Prostate gland (tissue), 2 donors: ENCODE data around the gene MAB21L3. TPM values are rescaled to one million over a fixed set of nuclear protein-coding genes. Genes with fewer than 3 reads are reported as not detected.
A peak's percentile ranks its signal among the peaks of the same experiment; 100 is the strongest.

ENCODE experiments used
- DNase-seq: peaks from one replicate; pipeline ENCODE4 v3.0.0-alpha.2; 2019; ENCODE audit warnings: low spot score
- H3K27ac ChIP-seq, 2 donors: fragments of 200-600 bp; sonication (generic); 2 replicates each; pipeline ENCODE4 v1.5.1; 2017 to 2019
- H3K27me3 ChIP-seq: fragments of 200-600 bp; sonication (generic); replicated peaks from 2 replicates; pipeline ENCODE4 v1.5.1; 2019; ENCODE audit not compliant: insufficient read depth
- H3K36me3 ChIP-seq, 2 donors: fragments of 200-600 bp; sonication (generic); 1 replicate in 1 of 2; 2 replicates in 1 of 2; pipeline versions ENCODE4 v1.5.1 to v1.8.1; 2017 to 2019
- H3K4me1 ChIP-seq: fragments of 200-600 bp; sonication (generic); replicated peaks from 2 replicates; pipeline ENCODE4 v1.5.1; 2019
- H3K4me3 ChIP-seq, 2 donors: fragments of 200-600 bp; sonication (generic); 2 replicates each; pipeline ENCODE4 v1.5.1; 2017 to 2019
- H3K9me3 ChIP-seq: fragments of 200-600 bp; sonication (generic); 2 replicates; pipeline ENCODE4 v1.5.1; 2017
- POLR2A ChIP-seq: fragments of 450-650 bp; IDR thresholded peaks from one replicate; pipeline ENCODE4 v1.6.1; 2016; ENCODE audit warnings: antibody characterized with exemption, mild to moderate bottlenecking
- POLR2AphosphoS5 ChIP-seq: sonication (generic); formaldehyde crosslinking; IDR thresholded peaks from one replicate; pipeline ENCODE4 v1.6.1; 2017; ENCODE audit warnings: antibody characterized with exemption
- WGBS: methylation state at CpG from one replicate; pipeline ENCODE4 v1.1.5; 2018; 5-methylcytosine and 5-hydroxymethylcytosine counted together
- intact Hi-C: fragments of 100-400 bp; cut with DNase I; formaldehyde crosslinking; loops from one replicate; pipeline ENCODE4 v1.14.2; 2022
- total RNA-seq, 2 donors: library from RNA; depleted of rRNA; stranded (reverse); fragments of >200 nt; gene quantifications; one replicate each; pipeline ENCODE4 v1.1.0, GENCODE V29; 2016
- TF ChIP-seq, protein P1 (sequence below), 4 experiments: fragments of 200-600 bp in 2 of 4; fragments of 450-650 bp in 2 of 4; sonication (generic) in 2 of 4; IDR thresholded peaks; 1 replicate in 3 of 4; 2 replicates in 1 of 4; pipeline ENCODE4 v1.5.1; 2016 to 2019; ENCODE audit warnings: antibody characterized with exemption in 4 of 4, mild to moderate bottlenecking in 2 of 4, moderate library complexity in 2 of 4

The MAB21L3 gene
- 1 to 10 TPM; 4.4 to 4.7 TPM for total RNA-seq

DNA sequence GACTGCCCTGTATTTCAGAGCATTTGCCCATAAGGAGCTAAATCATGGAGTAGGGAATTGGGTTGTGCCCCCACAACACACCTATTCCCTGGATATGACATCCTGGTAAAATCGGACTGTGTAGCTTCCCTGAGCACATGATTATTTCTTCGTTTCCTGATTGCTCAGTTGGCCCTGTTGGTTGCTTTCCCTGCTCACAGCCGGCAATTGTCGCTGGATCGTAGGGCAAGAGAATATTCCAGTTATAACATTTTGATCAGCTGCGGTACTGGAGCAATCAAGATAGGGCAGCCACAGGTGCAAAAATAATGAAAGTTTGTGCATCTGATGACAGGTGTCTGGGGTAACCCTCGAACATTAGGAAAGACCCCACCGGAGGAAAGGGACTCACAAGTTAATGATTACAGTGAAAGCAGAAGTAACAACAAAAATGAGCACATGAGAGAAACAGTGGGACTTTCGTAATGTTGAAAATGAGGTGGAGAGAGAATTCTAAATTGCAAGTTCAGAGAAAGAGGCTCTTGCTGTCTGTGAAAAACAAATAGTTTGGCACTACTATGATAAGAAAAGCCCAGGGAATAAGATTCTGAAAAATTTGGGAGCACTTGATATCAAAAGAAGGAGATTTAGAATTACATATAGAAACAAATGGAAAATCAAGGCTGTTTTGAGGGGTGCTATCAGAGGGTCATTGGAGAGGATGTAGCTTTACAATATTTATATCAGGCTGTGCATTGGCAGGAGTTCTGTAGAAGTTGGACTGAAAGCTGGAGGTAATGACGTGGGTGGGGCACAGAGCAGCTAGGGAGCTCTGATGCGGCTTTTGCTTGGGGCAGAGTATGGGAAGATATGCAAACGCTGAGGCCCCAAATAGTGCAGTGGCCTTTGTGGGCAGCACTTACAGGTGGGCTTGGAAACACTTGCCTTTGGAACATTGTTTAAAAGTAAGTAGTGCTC, at the start of gene MAB21L3:
MAB21L3 (plus strand) TSS at position 833 of the 957 bp plus-strand sequence. CDS start 1,217 bp downstream, outside the sequence.
- peak within 1 kb of the TSS in 1 of 2 donors; percentile 5 for H3K4me3 ChIP-seq
- no peaks in the 10 kb centered on the region for H3K27me3 ChIP-seq
- intact Hi-C loops, result no loop called here
- no peaks in the 10 kb centered on the region for H3K36me3 ChIP-seq
- WGBS, result 31% methylated on average over 12 of the region's 12 CpGs
- no peaks in the 10 kb centered on the region for H3K9me3 ChIP-seq
- TF ChIP-seq POLR2AphosphoS5 (no peak), POLR2A (no peak)
- TF ChIP-seq, protein P1, sequence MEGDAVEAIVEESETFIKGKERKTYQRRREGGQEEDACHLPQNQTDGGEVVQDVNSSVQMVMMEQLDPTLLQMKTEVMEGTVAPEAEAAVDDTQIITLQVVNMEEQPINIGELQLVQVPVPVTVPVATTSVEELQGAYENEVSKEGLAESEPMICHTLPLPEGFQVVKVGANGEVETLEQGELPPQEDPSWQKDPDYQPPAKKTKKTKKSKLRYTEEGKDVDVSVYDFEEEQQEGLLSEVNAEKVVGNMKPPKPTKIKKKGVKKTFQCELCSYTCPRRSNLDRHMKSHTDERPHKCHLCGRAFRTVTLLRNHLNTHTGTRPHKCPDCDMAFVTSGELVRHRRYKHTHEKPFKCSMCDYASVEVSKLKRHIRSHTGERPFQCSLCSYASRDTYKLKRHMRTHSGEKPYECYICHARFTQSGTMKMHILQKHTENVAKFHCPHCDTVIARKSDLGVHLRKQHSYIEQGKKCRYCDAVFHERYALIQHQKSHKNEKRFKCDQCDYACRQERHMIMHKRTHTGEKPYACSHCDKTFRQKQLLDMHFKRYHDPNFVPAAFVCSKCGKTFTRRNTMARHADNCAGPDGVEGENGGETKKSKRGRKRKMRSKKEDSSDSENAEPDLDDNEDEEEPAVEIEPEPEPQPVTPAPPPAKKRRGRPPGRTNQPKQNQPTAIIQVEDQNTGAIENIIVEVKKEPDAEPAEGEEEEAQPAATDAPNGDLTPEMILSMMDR (IDR thresholded peaks at IDR 0.05), result no peak
- peak; percentile 61 for DNase-seq
- peaks cover 14% of the 10 kb centered on the region for H3K4me1 ChIP-seq
- peak within 1 kb of the TSS; percentile 75 to 78 for H3K27ac ChIP-seq

DNA sequence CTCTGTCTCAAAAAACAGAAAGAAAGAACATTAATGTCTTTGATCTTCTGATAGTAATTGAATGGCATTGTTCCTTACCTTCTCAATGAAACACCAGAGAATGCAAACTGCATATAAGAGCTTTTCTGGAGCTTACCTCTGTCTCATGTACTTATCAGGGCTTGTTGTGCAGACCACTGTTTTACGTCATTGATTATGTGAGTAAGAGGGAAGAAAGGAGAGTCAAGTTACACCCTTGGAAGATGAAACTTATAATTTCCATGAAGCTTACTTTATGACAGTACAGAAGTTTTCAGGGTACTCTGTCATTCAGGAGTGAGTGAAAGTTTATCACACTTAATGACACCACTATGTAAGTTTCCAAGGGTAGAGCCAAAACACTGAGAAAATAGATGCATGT, 49.0 kb upstream of the MAB21L3 start:
- H3K9me3 ChIP-seq, result no peaks in the 10 kb centered on the region
- TF ChIP-seq POLR2AphosphoS5, result no peak
- TF ChIP-seq POLR2A, result no peak
- TF ChIP-seq, protein P1 (IDR thresholded peaks at IDR 0.05), result no peak
- H3K36me3 ChIP-seq, result no peaks in the 10 kb centered on the region
- H3K27me3 ChIP-seq, result no peaks in the 10 kb centered on the region
- DNase-seq, result no peak
- H3K4me3 ChIP-seq, result no peak overlapping the region
- no peaks in the 10 kb centered on the region for H3K4me1 ChIP-seq
- 85% methylated on average over 1 of the region's 1 CpG for WGBS
- intact Hi-C loops, result no loop called here
- H3K27ac ChIP-seq, result no peak overlapping the region

DNA sequence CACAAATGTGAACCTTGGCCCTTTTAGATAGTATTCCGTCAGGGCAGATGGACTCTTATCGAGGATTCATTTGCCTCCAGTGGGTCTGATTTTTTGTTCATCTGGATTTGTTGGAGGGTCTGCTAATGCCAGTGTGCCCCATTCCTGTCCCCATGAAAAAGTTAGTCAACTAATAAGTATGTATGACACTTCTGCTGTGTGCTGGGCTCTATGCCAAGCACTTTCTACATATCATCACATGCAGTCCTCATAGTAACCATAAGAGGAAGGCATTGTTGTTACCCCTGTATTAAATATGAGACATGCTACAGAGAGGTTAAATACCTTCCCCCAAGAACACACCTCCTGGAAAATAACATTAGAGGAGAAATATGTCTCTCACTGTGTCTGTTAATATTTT, 46.6 kb upstream of the MAB21L3 start:
- Histone ChIP-seq H3K9me3 (no peaks in the 10 kb centered on the region), H3K4me3 (no peak overlapping the region), H3K36me3 (no peaks in the 10 kb centered on the region), H3K4me1 (no peaks in the 10 kb centered on the region), H3K27ac (no peak overlapping the region), H3K27me3 (no peaks in the 10 kb centered on the region)
- WGBS, result 100% methylated on average over 2 of the region's 2 CpGs
- DNase-seq, result no peak
- intact Hi-C loops, result no loop called here
- TF ChIP-seq, protein P1 (IDR thresholded peaks at IDR 0.05), result no peak
- TF ChIP-seq POLR2AphosphoS5, result no peak
- no peak for TF ChIP-seq POLR2A

DNA sequence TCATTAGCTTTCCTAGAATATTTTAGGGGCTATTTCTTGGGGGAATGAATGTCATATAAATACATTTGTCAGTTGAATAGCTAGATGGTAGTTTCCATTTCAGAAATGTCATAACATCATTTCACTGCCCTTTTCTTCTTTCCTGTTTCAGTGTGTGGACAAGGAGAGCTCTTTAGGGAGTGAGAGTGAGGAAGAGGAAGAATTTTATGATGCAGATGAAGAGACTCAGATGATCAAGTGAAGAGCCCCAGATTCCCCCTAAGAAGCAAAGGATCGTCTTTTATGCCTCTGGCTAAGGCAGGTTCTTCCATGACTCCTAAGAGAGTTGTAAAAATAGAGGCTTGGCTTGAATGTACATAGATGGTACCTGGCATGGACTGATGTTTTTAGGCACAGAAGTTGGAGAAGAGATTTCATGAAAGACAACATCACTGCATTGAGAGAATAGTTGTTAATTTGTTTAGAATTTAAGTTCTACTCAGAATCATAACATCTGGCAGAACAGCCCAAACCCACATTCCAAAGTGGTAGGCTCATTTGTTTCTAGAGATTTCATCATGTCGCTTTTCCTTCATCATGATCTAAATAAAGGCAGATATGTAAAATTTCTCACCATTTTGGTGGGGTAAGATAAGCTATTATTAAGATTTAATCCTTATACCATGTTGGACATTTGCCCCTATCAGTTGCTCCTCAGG, 44.2 kb upstream of the MAB21L3 start:
- Histone ChIP-seq H3K36me3 (no peaks in the 10 kb centered on the region), H3K9me3 (no peaks in the 10 kb centered on the region), H3K27me3 (no peaks in the 10 kb centered on the region), H3K4me3 (no peak overlapping the region), H3K27ac (no peak overlapping the region), H3K4me1 (no peaks in the 10 kb centered on the region)
- no peak for TF ChIP-seq POLR2AphosphoS5
- no peak for TF ChIP-seq POLR2A
- TF ChIP-seq, protein P1 (IDR thresholded peaks at IDR 0.05), result no peak
- 71% methylated on average over 2 of the region's 2 CpGs for WGBS
- intact Hi-C loops, result no loop called here
- no peak for DNase-seq
